GM12878 (cell line): ENCODE results near the gene WDR43. TPM values are rescaled to one million over a fixed set of nuclear protein-coding genes. Genes with fewer than 3 reads are reported as not detected.

Experiments
- ATAC-seq: fragments of 200-7000 bp; cut with Tn5 transposase; 3 replicates; pipeline ENCODE4 v1.9.1; 2020; ENCODE audit warnings: mild to moderate bottlenecking, moderate library complexity
- BruUV-seq: library from RNA; stranded (reverse); fragments of 400-500 nt; replicated peaks from 2 replicates; lab custom pipeline; 2021; lab: Mats Ljungman, UMichigan
- CTCF ChIA-PET: fragments of 300-600 bp; sonication (Branson Sonifier 250); formaldehyde crosslinking; extraction: SDS; loops from one replicate; lab custom pipeline; 2021; ENCODE audit warnings: inconsistent platforms; lab: Yijun Ruan, JAX
- POLR2A ChIA-PET: fragments of 350-600 bp; formaldehyde crosslinking; extraction: SDS; loops from one replicate; lab custom pipeline; 2021; ENCODE audit warnings: inconsistent platforms; lab: Charles Lee
- RAD21 ChIA-PET: fragments of 300-600 bp; sonication (Branson Sonifier 250); formaldehyde crosslinking; loops from one replicate; lab custom pipeline; 2023; ENCODE audit warnings: antibody characterized with exemption; ENCODE audit not compliant: unreplicated experiment; lab: Charles Lee
- SMC1A ChIA-PET: fragments of 300-600 bp; sonication (Branson Sonifier 250); formaldehyde crosslinking; loops from one replicate; lab custom pipeline; 2023; ENCODE audit not compliant: unreplicated experiment, uncharacterized antibody; lab: Charles Lee
- DNase-seq: peaks from one replicate; pipeline ENCODE4 v3.0.0-alpha.2; 2011; ENCODE audit warnings: low read depth, low spot score
- FAIRE-seq: peaks from 3 replicates; lab custom pipeline; 2011; peaks lifted over from hg19 to GRCh38; lab: Jason Lieb, UNC
- H2AFZ ChIP-seq: 2 replicates; pipeline ENCODE4 v1.6.0; 2011; ENCODE audit warnings: low read depth, low read length, control low read depth; ENCODE audit not compliant: control insufficient read depth
- H3K27ac ChIP-seq: 2 replicates; pipeline ENCODE4 v1.5.1; 2011; ENCODE audit warnings: control low read depth; ENCODE audit not compliant: control insufficient read depth, insufficient read depth
- H3K27me3 ChIP-seq, 2 experiments: replicated peaks in 1 of 2; 2 replicates each; pipeline versions ENCODE4 v1.6.0 to v1.6.1; 2011; ENCODE audit warnings: low read length in 1 of 2; ENCODE audit not compliant: control insufficient read depth in 2 of 2, insufficient read depth in 2 of 2
- H3K36me3 ChIP-seq, 2 experiments: 2 replicates each; pipeline ENCODE4 v1.5.1; 2011; ENCODE audit warnings: low read length in 1 of 2; ENCODE audit not compliant: control insufficient read depth in 2 of 2, insufficient read depth in 2 of 2
- H3K4me1 ChIP-seq: 2 replicates; pipeline ENCODE4 v1.6.1; 2011; ENCODE audit warnings: mild to moderate bottlenecking, low read length, moderate library complexity, mixed read lengths; ENCODE audit not compliant: control insufficient read depth, insufficient read depth
- H3K4me2 ChIP-seq: 2 replicates; pipeline ENCODE4 v1.6.0; 2011; ENCODE audit warnings: control low read depth; ENCODE audit not compliant: control insufficient read depth, insufficient read depth
- H3K4me3 ChIP-seq: fragments of 200-600 bp; sonication (generic); 2 replicates; pipeline ENCODE4 v1.5.1; 2016
- H3K79me2 ChIP-seq: 2 replicates; pipeline ENCODE4 v1.6.0; 2011; ENCODE audit warnings: low read length; ENCODE audit not compliant: control insufficient read depth, insufficient read depth
- H3K9ac ChIP-seq: 2 replicates; pipeline ENCODE4 v1.8.0; 2011; ENCODE audit warnings: low read length, control low read depth, mixed read lengths; ENCODE audit not compliant: control insufficient read depth, insufficient read depth
- H3K9me3 ChIP-seq: replicated peaks from 3 replicates; pipeline ENCODE4 v1.5.1; 2011; ENCODE audit warnings: mild to moderate bottlenecking, low read length; ENCODE audit not compliant: control insufficient read depth, insufficient read depth
- H4K20me1 ChIP-seq: 2 replicates; pipeline ENCODE4 v1.6.0; 2011; ENCODE audit not compliant: control insufficient read depth, insufficient read depth
- ATF7 ChIP-seq: fragments of 450-650 bp; IDR thresholded peaks from 2 replicates; pipeline ENCODE4 v1.6.1; 2016; ENCODE audit warnings: low read depth, mild to moderate bottlenecking
- BMI1 ChIP-seq: fragments of 450-650 bp; IDR thresholded peaks from 2 replicates; pipeline ENCODE4 v1.6.1; 2016; ENCODE audit warnings: mild to moderate bottlenecking, moderate library complexity, borderline replicate concordance
- CREB1 ChIP-seq: IDR thresholded peaks from 2 replicates; pipeline ENCODE4 v1.6.1; 2012; ENCODE audit warnings: low read depth, mild to moderate bottlenecking, inconsistent platforms
- E2F8 ChIP-seq: fragments of 450-650 bp; IDR thresholded peaks from 2 replicates; pipeline ENCODE4 v1.6.1; 2018; ENCODE audit warnings: mild to moderate bottlenecking, low read depth, moderate library complexity; ENCODE audit not compliant: partially characterized antibody
- ESRRA ChIP-seq: IDR thresholded peaks from 2 replicates; pipeline ENCODE4 v1.6.1; 2012; ENCODE audit warnings: mild to moderate bottlenecking, low read length, improper control_type of control experiment
- FOXM1 ChIP-seq: IDR thresholded peaks from 2 replicates; pipeline ENCODE4 v1.6.1; 2012; ENCODE audit warnings: low read depth, mild to moderate bottlenecking, inconsistent platforms, low read length, moderate library complexity
- LARP7 ChIP-seq: fragments of 450-650 bp; IDR thresholded peaks from 2 replicates; pipeline ENCODE4 v1.6.1; 2017; ENCODE audit warnings: mild to moderate bottlenecking
- SRF ChIP-seq, 2 experiments: IDR thresholded peaks; 2 replicates each; pipeline ENCODE4 v1.6.1; 2011; ENCODE audit warnings: low read depth in 2 of 2, low read length in 2 of 2, mild to moderate bottlenecking in 1 of 2, moderate library complexity in 1 of 2
- SUZ12 ChIP-seq: fragments of 200-600 bp; sonication (generic); IDR thresholded peaks from one replicate; pipeline ENCODE4 v1.6.1; 2018; ENCODE audit warnings: antibody characterized with exemption, mild to moderate bottlenecking; ENCODE audit not compliant: unreplicated experiment
- YY1 ChIP-seq: IDR thresholded peaks from 2 replicates; pipeline ENCODE4 v1.6.1; 2011; ENCODE audit warnings: low read depth, mild to moderate bottlenecking, low read length
- ZBTB40 ChIP-seq: fragments of 450-650 bp; IDR thresholded peaks from 2 replicates; pipeline ENCODE4 v1.6.1; 2016; ENCODE audit warnings: mild to moderate bottlenecking, moderate library complexity, borderline replicate concordance
- ZNF24 ChIP-seq: fragments of 450-650 bp; IDR thresholded peaks from 2 replicates; pipeline ENCODE4 v1.6.1; 2017; ENCODE audit warnings: antibody characterized with exemption, mild to moderate bottlenecking
- ZSCAN29 ChIP-seq: fragments of 450-650 bp; IDR thresholded peaks from 2 replicates; pipeline ENCODE4 v1.6.1; 2017; ENCODE audit warnings: mild to moderate bottlenecking, moderate library complexity
- WGBS: methylation state at CpG from one replicate; pipeline ENCODE4 v1.1.6; 2016; ENCODE audit warnings: low lambda C conversion rate; ENCODE audit not compliant: insufficient replicate concordance, insufficient coverage; ENCODE audit errors: missing lambda C conversion rate; 5-methylcytosine and 5-hydroxymethylcytosine counted together
- in situ Hi-C: fragments of 300-500 bp; cut with MboI; formaldehyde crosslinking; loops from 9 replicates; pipeline ENCODE4 v1.14.3; 2018; ENCODE audit warnings: mixed read lengths
- intact Hi-C: fragments of 100-400 bp; cut with micrococcal nuclease; formaldehyde crosslinking; loops from one replicate; pipeline ENCODE4 v1.14.2; 2022; ENCODE audit not compliant: unreplicated experiment
- polyA plus RNA-seq, 11 experiments: library from polyadenylated mRNA; depleted of rRNA in 4 of 11; unstranded in 6 of 11; stranded (reverse) in 5 of 11; fragments of >200 nt; fragmentation: Nextera tagmentation in 4 of 11; fragmentation: Illumina TruSeq in 1 of 11; extraction: Ambion mirVana in 4 of 11; extraction: Trizol in 1 of 11; gene quantifications; 1 replicate in 1 of 11; 2 replicates in 10 of 11; pipeline versions ENCODE4 v1.2.1 to v1.2.3, GENCODE V29; 2011 to 2016; ENCODE audit warnings: inconsistent platforms in 2 of 11, missing spikeins in 2 of 11, low read depth in 1 of 11
- total RNA-seq, 4 experiments: library from RNA; depleted of rRNA in 3 of 4; stranded (reverse); fragments of >200 nt in 3 of 4; fragmentation: Illumina TruSeq in 1 of 4; extraction: Trizol in 1 of 4; gene quantifications; 2 replicates each; pipeline versions ENCODE4 v1.2.1 to v1.2.3, GENCODE V29; 2013 to 2021

Gene WDR43
- total and polyA plus RNA-seq, 10 of the 15 experiments (the other 5 are each of a cell fraction or from before 2014, with no cell fraction given) = 39.3 to 153 (median 81.9) TPM

GRCh38 chr2:28950941-28951630, 56.6 kb downstream of the WDR43 start:
- no peak for FAIRE-seq
- ChIA-PET CTCF (no interaction called here), SMC1A (interaction anchor here (1.1 kb wide), 1 partner anchor 131 kb away, joined by 4 read pairs; no protein-coding TSS in a partner anchor), POLR2A (no interaction called here), RAD21 (no interaction called here)
- no peaks in the 10 kb centered on the region for H3K27me3 ChIP-seq
- no peaks in the 10 kb centered on the region for H3K79me2 ChIP-seq
- intact Hi-C loops = loop anchor here (5.0 kb wide), 1 partner anchor 129 kb away; no protein-coding TSS in a partner anchor
- in situ Hi-C loops = loop anchor here (10.0 kb wide), 2 partner anchors 894 to 1124 kb away; no protein-coding TSS in a partner anchor
- BruUV-seq = no TSS peak
- no peak for TF ChIP-seq SRF (IDR thresholded peaks at IDR 0.05; ENCODE audit: low read depth in 2 of 2, low read length in 2 of 2)
- no peak for TF ChIP-seq YY1
- TF ChIP-seq SUZ12 = no peak
- TF ChIP-seq ESRRA = no peak
- TF ChIP-seq ZNF24 = no peak
- no peak for TF ChIP-seq FOXM1
- no peak for TF ChIP-seq ATF7
- TF ChIP-seq E2F8 = no peak
- TF ChIP-seq LARP7 = no peak
- TF ChIP-seq CREB1 = no peak
- no peak for TF ChIP-seq ZSCAN29
- TF ChIP-seq ZBTB40 = no peak
- TF ChIP-seq BMI1 = no peak
- H3K4me1 ChIP-seq = no peaks in the 10 kb centered on the region
- 89% methylated on average over 12 of the region's 12 CpGs for WGBS
- no peak overlapping the region for H2AFZ ChIP-seq
- no peak for DNase-seq
- H4K20me1 ChIP-seq = no peaks in the 10 kb centered on the region
- no peak overlapping the region for H3K27ac ChIP-seq
- no peak for ATAC-seq
- peaks cover 3 to 14% of the 10 kb centered on the region in 2 experiments for H3K36me3 ChIP-seq
- H3K4me2 ChIP-seq = no peak overlapping the region
- H3K9ac ChIP-seq = no peak overlapping the region
- H3K9me3 ChIP-seq = peaks cover 2% of the 10 kb centered on the region; the same call in 2 of the 3 replicates
- no peak overlapping the region for H3K4me3 ChIP-seq
